Stomach (tissue), 9 donors: ENCODE measurements around the gene RASA3. TPM values are rescaled to one million over a fixed set of nuclear protein-coding genes. Genes with fewer than 3 reads are reported as not detected.

Source experiments
- DNase-seq, 2 donors: peaks; one replicate each; pipeline versions ENCODE4 v3.0.0 to v3.0.0-alpha.2; 2013 to 2019
- H3K27ac ChIP-seq, 5 donors: fragments of 200-600 bp in 4 of 5; sonication (generic) in 4 of 5; one replicate each; pipeline ENCODE4 v1.5.1; 2013 to 2019; ENCODE audit warnings: mild to moderate bottlenecking in 1 of 5, moderate library complexity in 1 of 5
- H3K27me3 ChIP-seq, 3 donors: fragments of 200-600 bp; sonication (generic); one replicate each; pipeline ENCODE4 v1.5.1; 2017 to 2019; ENCODE audit warnings: mixed run types in 1 of 3
- H3K36me3 ChIP-seq, 4 donors: fragments of 200-600 bp; sonication (generic); 1 replicate in 3 of 4; 2 replicates in 1 of 4; pipeline ENCODE4 v1.5.1; 2016 to 2019
- H3K4me1 ChIP-seq, 4 donors: fragments of 200-600 bp; sonication (generic); one replicate each; pipeline ENCODE4 v1.5.1; 2016 to 2019
- H3K4me3 ChIP-seq, 4 donors: fragments of 200-600 bp; sonication (generic) in 3 of 4; one replicate each; pipeline ENCODE4 v1.5.1; 2016 to 2019; ENCODE audit warnings: mild to moderate bottlenecking in 1 of 4
- H3K9me3 ChIP-seq, 4 donors: fragments of 200-600 bp; sonication (generic); one replicate each; pipeline ENCODE4 v1.5.1; 2016 to 2019
- CTCF ChIP-seq, 7 experiments: fragments of 450-650 bp in 4 of 7; fragments of 200-600 bp in 3 of 7; sonication (generic) in 3 of 7; IDR thresholded peaks; one replicate each; pipeline ENCODE4 v1.5.1; 2016 to 2019; ENCODE audit warnings: antibody characterized with exemption in 7 of 7, control low read depth in 2 of 7, mild to moderate bottlenecking in 1 of 7
- EP300 ChIP-seq: sonication (generic); formaldehyde crosslinking; IDR thresholded peaks from one replicate; pipeline ENCODE4 v1.6.1; 2017; ENCODE audit warnings: antibody characterized with exemption
- POLR2A ChIP-seq, 4 donors: fragments of 450-650 bp; IDR thresholded peaks; one replicate each; pipeline ENCODE4 v1.6.1; 2016; ENCODE audit warnings: antibody characterized with exemption in 4 of 4, control low read depth in 2 of 4, mild to moderate bottlenecking in 1 of 4, moderate library complexity in 1 of 4
- POLR2AphosphoS5 ChIP-seq, 3 donors: sonication (generic); formaldehyde crosslinking; IDR thresholded peaks; one replicate each; pipeline ENCODE4 v1.6.1; 2016; ENCODE audit warnings: antibody characterized with exemption in 3 of 3
- WGBS, 5 donors: extraction: QIAGEN DNeasy Blood & Tissue Kit in 3 of 5; methylation state at CpG; one replicate each; pipeline versions ENCODE4 v1.1.5 to v1.1.7; 2013 to 2018; 5-methylcytosine and 5-hydroxymethylcytosine counted together
- intact Hi-C: fragments of 100-400 bp; cut with DNase I; formaldehyde crosslinking; loops from one replicate; pipeline ENCODE4 v1.15.1; 2023; ENCODE audit warnings: low total_unique reads
- polyA plus RNA-seq, 3 donors: library from polyadenylated mRNA; stranded (reverse); fragments of 200-250 nt; gene quantifications; one replicate each; pipeline ENCODE4 v1.2.3, GENCODE V29; 2013
- total RNA-seq, 5 donors: library from RNA; depleted of rRNA; stranded (reverse); fragments of >200 nt; gene quantifications; one replicate each; pipeline versions ENCODE4 v1.1.0 to v1.2.3, GENCODE V29; 2014 to 2016
- donor health status: healthy with polysubstance abuse.
- donor health status: Bipolar disorder and iron deficiency.
- donor health status: healthy.

Gene RASA3
- total and polyA plus RNA-seq, 8 donors: 3.7 to 22.3 (median 7.9) TPM

- H3K36me3 ChIP-seq: peaks cover 0 to 3% (median 0%) of the 10 kb centered on the region in 4 donors
Observed at GRCh38 chr13:114065141-114065925, 67.1 kb downstream of the RASA3 start.

GRCh38 chr13:114064450-114065140 lies 67.8 kb downstream of the RASA3 start:
- Histone ChIP-seq H3K4me1 (peaks cover 52 to 90% (median 65%) of the 10 kb centered on the region in 4 donors), H3K36me3 (peaks cover 0 to 10% (median 0%) of the 10 kb centered on the region in 4 donors), H3K9me3 (no peaks in the 10 kb centered on the region), H3K4me3 (peak overlapping the region; percentile 34 to 41 (median 40)), H3K27me3 (no peaks in the 10 kb centered on the region), H3K27ac (peak overlapping the region; percentile 93 to 99 (median 96))
- 10 to 17% (median 17%) methylated on average over 17 to 20 of the region's 20 CpGs for WGBS, 5 donors
- intact Hi-C loops: loop anchor here (10.0 kb wide), 1 partner anchor 60 kb away; no protein-coding TSS in a partner anchor
- TF ChIP-seq POLR2AphosphoS5 (IDR thresholded peaks at IDR 0.05): no peak
- TF ChIP-seq EP300: no peak
- peak in 1 of 4 donors; percentile 17 for TF ChIP-seq POLR2A (IDR thresholded peaks at IDR 0.05)
- TF ChIP-seq CTCF (IDR thresholded peaks at IDR 0.05): no peak
- peak; percentile 51 to 67 for DNase-seq

More at GRCh38 chr13:114065141-114065925, 67.1 kb downstream of the RASA3 start:
- WGBS, 5 donors: 7 to 18% (median 16%) methylated on average over 13 to 25 of the region's 25 CpGs
- peak; percentile 50 to 80 (median 54) for TF ChIP-seq POLR2AphosphoS5 (IDR thresholded peaks at IDR 0.05)
- TF ChIP-seq CTCF (IDR thresholded peaks at IDR 0.05): no peak
- TF ChIP-seq EP300: peak; percentile 35
- no peak for TF ChIP-seq POLR2A (IDR thresholded peaks at IDR 0.05)
- intact Hi-C loops: loop anchor here (10.0 kb wide), 1 partner anchor 59 kb away; no protein-coding TSS in a partner anchor
- peak overlapping the region; percentile 93 to 99 (median 96) for H3K27ac ChIP-seq
- peak; percentile 79 to 94 for DNase-seq
- peaks cover 52 to 83% (median 62%) of the 10 kb centered on the region in 4 donors for H3K4me1 ChIP-seq
- H3K4me3 ChIP-seq: peak overlapping the region; percentile 34 to 41 (median 40)
- H3K9me3 ChIP-seq: no peaks in the 10 kb centered on the region
- H3K27me3 ChIP-seq: no peaks in the 10 kb centered on the region

DNA sequence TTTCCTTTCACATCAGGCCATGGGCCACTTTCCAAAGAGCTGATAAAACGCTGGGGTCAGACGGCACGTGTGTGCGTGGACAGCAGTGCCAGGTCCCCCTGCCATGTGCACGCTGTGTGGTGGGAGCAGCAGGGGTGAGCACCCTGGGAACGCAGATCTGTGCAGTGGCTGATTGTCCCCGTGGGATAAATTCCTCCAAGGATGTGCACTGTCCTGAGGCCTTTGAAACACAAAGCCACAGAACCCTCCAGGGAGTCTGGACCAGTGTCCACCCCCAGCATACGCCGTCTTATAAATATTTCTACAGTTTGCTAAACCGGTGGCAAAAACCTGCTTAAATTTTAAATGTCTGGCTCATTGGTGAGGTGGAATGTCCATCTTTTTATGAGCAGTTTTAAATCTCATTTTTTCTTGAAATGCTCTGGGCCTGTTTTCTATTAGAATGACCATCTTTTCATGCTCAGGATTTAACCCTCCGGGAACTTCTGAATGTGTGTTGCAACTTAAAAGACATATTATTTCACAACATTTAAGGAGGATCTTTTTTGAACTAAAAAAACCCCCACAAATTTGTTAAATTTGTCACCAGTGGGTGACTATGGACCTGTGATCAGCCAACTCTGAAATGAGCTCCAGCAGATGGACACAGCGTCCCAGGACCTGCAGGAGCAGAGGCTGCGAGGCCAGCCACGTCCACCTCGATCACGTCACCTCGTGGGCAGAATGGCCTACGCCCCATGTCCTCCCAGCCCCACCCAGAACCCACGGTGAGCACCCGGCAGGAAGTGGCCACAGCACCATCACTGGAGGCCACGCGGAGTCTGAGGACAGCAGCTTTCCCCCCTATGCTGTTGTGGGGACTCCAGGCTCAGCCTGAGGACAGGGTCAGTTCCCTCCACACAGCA lies 68.6 kb downstream of the RASA3 start:
- no peaks in the 10 kb centered on the region for H3K9me3 ChIP-seq
- peak overlapping the region; percentile 93 to 99 (median 96) for H3K27ac ChIP-seq
- H3K27me3 ChIP-seq: no peaks in the 10 kb centered on the region
- peaks cover 0 to 10% (median 0%) of the 10 kb centered on the region in 4 donors for H3K36me3 ChIP-seq
- H3K4me1 ChIP-seq: peaks cover 48 to 91% (median 62%) of the 10 kb centered on the region in 4 donors
- intact Hi-C loops: loop anchor here (10.0 kb wide), 1 partner anchor 61 kb away; no protein-coding TSS in a partner anchor
- TF ChIP-seq POLR2AphosphoS5 (IDR thresholded peaks at IDR 0.05) (peak in 2 of 3 donors; percentile 66 to 79), CTCF (IDR thresholded peaks at IDR 0.05) (no peak)
- peak overlapping the region; percentile 34 to 41 (median 40) for H3K4me3 ChIP-seq
- DNase-seq: peak in 1 of 2 donors; percentile 68
- WGBS, 5 donors: 31 to 55% (median 50%) methylated on average over 15 to 22 of the region's 22 CpGs
